GM18526 (cell line): Measurements from ENCODE around the gene FAAP100.

Experiments
- POLR2A ChIP-seq: IDR thresholded peaks from 3 replicates; pipeline ENCODE4 v1.6.1; 2011; ENCODE audit not compliant: insufficient read length; ENCODE audit errors: extremely low read depth

FAAP100 gene

GRCh38 chr17:81579298-81579697 lies 27.1 kb upstream of the FAAP100 start:
- TF ChIP-seq POLR2A, result no peak

GRCh38 chr17:81578561-81579225 lies 26.5 kb upstream of the FAAP100 start:
- TF ChIP-seq POLR2A, result no peak

DNA sequence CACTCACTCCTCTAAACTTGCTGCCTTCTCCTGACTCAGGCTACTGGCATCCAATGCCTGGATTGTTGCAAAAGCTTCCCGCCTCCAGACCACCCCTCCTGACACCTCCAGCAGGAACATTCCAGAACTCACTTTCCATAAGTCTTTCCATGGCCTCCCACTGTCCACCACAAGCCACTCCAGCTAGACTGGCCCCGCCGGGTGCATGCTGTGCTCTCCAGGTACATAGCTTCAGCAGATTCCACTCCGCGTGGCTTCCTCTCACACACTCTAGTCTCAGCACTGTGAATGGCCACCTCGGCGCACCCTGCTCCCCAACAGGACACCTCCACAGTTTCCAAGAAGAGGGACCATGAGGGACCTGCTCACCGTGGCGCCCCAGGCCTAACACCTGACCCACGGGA lies 25.9 kb upstream of the FAAP100 start:
- TF ChIP-seq POLR2A, result no peak

DNA sequence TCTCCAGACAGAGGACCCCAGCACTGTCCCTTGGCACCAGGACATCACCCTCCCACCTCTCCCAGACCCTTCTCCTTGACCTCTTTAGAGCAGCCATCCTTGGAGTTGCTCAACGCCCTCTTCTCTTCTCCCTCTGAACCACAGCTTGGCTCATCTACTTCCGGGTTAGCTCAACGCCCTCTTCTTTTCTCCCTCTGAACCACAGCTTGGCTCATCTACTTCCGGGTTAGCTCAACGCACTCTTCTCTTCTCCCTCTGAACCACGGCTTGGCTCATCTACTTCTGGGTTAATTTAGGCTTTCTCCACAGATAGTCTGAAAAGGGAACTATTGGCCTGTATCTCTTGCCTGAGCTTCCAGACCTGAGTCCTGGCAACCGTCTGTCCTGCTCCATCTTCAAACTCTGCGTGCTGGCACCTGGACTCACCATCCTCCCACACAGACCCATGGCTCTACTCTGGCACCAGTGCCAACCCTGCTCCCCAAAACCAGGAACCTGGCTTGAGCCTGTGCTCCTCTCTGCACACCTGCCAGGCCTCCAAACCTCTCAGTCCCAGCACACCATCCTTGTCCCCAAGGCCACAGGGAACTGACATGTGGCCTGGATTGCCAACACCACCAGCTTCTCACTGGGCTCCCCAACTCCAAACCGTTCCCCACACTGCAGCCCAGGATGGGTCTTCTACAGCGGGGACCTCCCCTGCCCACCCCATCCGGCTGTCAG lies 25.3 kb upstream of the FAAP100 start:
- TF ChIP-seq POLR2A, result no peak

DNA sequence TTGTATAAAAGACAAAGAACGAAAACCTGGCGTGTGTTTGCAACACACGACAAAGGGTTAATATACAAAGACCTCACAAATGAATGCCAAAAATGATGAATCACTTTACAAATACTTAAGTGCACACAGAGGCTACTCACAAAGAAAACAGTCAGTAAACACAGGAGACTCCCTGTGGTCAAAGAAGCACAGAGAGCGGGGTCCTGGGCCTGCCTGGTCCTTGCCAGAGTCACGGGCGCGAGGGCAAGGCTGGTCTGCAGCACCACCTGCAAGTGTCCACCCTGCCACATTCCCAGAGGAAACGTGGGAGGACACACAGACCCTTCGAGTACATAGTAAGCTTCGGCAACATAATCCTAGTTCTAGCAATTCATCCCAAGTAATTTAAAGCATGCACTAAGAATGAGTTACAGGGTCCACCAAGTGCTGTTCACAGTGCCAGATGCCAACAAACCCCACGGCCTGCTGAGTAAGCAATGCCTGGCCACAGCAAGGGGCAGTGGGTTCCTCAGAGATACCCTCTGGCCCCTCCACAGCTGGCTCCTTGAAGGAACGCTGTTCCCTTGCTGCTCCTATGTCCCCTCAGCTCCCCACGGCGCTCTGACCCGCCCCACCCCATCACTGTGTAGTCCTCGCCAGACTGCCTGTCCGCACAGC lies 24.6 kb upstream of the FAAP100 start:
- no peak for TF ChIP-seq POLR2A

DNA sequence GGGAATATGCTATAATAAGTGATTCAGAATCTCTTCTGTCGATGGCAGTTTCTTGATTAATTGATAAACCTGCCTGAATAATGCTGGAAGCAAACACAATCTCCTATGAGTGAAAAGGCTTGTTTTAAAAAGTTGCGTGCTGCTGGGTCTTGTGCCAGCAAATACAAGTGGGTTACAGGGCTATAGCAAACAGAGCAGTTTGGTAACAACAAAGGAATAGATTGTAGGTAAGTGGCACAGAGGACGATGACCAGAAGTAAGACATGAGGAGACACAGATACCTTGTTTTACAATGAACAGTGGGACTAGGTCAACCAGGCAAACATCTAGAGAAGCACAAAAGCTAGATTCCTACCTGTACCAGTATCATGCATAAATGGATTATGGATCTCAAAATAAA lies 23.7 kb upstream of the FAAP100 start:
- no peak for TF ChIP-seq POLR2A

GRCh38 chr17:81574643-81574956 lies 22.4 kb upstream of the FAAP100 start:
- no peak for TF ChIP-seq POLR2A

DNA sequence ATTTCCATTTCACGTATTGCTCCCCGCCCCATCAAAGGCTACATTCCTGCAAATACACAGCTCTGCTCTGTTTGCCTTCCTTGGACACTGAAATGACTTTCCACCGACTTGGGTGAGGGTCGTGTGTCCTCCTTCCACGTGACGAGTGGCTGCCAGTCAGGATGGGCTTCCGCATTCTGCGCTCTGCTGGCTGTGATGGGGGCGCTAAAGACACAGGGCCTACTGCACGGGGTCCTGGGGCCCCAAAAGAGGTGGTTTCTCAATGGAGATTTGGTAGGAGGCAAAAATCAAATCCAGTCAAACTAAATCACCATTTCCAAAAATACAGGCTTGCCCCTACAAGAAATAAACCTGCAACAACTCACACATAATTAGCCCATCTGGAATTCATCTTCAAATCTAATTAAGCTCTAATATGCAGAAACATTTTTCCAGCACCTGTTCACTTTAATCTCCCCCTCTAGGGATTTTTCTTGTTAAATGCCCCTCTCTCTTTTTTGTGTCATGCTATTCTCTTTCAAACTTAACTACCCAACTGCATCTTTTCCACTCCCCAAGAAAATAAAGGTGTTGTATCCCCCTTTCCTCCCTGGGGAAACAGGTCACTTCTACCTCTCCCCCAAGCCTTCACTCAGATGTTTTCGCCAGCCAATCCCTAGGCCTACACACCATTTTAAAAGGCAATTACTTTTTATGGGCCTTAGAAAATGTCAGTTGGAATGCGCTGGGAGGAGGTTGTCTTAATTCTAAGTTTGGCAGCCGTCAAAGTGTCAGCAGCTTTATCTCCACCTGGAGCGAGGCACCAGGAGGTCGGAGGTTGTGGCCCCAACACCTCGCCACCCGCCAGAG lies 21.9 kb upstream of the FAAP100 start:
- TF ChIP-seq POLR2A, result no peak

DNA sequence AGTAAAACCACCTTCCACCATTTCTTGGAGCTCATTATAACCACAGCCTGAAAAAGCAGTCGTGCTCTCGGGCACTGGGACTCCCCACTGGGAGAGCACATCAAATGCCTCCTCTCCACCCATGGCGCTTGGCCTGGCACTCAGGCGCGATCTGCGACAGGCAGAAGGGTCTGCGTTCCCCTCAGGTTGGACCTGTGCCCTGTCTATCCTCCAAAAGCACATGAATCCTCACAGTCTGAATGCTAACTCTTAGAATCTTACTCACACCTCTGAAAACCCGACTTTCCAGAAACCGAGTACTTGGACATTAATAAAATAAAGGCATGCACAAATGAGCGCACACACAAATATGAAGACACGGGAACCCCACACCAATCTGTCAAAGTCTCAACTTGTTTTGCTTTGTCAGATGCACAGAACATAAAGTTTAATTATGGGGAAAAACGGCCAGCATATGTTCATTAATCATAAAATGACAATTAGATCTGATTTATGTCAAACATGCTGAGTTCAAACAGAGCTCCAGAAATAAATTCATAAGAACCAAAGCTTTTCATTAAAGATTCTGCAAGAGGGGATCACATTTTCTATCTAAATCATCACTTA lies 20.5 kb upstream of the FAAP100 start:
- no peak for TF ChIP-seq POLR2A

- no peak for TF ChIP-seq POLR2A
Observed at GRCh38 chr17:81570964-81571363, 18.8 kb upstream of the FAAP100 start.

DNA sequence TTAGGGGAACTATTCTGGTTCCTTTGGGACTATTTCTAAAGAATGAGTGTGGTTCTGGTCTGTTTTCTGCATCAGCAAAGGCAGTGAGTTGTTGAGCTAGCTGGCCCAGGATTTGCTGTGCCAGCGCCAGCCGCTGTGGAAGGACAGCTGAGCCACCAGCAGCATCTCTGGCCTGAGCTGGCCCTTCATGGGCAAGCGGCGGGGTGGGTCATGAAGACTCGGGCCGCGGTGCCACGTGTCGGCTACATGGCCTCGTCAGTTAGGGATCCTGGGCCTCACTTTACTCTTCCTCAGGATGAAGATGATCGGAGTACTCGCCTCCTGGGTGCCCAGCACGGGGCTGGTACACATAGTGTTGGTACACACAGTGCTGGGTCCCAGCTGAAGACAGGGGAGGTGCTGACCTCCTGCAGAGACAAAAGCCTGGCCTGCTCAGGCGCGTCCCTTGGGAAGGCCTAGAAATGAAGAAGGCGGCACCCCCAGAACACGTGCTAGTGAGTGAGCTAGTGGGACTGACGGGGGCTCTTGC lies 17.9 kb upstream of the FAAP100 start:
- no peak for TF ChIP-seq POLR2A

DNA sequence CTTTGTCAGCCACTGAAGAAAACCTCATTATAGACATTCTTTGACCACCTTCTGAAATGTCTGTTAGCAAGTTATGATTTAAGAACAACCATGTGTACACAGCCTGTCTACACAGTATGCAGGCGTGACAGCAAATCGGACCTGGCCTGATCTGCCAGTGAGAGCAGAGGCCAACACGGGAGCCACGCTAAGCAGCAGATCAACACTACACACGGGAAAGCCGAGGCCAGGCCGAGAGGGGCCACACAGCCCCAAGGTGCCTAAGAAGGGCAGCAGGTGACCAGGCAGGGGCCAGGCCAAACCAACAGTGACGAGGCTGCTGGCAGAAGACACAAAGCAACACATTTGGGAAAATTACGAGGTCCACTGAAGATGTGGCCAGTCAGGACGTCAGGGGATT lies 16.3 kb upstream of the FAAP100 start:
- no peak for TF ChIP-seq POLR2A

GRCh38 chr17:81567191-81567590 lies 15.0 kb upstream of the FAAP100 start:
- TF ChIP-seq POLR2A, result no peak

DNA sequence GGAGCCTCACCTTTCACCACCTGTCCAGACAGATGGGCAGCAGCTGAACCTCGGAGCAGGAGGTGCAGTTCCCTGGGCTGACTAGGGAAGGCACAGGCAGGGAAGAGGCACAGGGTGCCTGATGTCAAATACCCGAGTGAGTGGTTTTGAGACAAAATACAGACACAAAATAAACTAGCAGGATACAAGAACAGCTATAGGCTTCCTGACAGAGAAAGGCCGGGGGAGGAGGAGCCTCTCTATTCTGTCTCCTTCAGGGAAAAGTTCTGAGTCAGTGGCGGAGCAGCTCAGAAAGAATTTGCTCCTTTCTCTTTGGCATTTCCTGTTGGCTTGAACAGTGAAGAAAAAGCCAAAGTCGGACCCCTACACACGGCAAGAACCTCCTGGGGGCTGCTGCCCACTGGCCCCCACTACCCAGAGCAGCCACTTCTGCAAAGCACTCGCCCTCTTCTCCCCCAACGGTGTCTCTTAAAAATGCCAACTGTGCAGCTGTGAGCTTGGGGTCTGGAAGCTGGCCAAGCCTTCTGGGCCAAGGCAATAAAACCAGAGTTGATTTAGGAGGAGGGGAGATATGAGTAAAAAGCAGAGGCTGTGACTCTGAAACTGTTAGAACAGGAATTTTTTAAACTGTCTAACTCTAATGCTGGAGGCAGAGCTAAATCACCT lies 14.4 kb upstream of the FAAP100 start:
- no peak for TF ChIP-seq POLR2A
